HFFc6 (cell line): ENCODE results near the gene IMMP2L. TPM values are rescaled to one million over a fixed set of nuclear protein-coding genes. Genes with fewer than 3 reads are reported as not detected.

ENCODE experiments used
- DNase-seq: peaks from one replicate; pipeline ENCODE4 v3.0.0-alpha.2; 2018
- H3K27ac Mint-ChIP-seq: 2 replicates; pipeline ENCODE4 v1.8.0; 2020; ENCODE audit warnings: mild to moderate bottlenecking, mixed read lengths
- H3K27me3 Mint-ChIP-seq: 2 replicates; pipeline ENCODE4 v1.8.0; 2021; ENCODE audit warnings: mild to moderate bottlenecking, moderate library complexity, mixed read lengths; ENCODE audit not compliant: insufficient read depth
- H3K36me3 Mint-ChIP-seq: 2 replicates; pipeline ENCODE4 v1.8.0; 2021; ENCODE audit warnings: low read depth, mixed read lengths
- H3K4me1 Mint-ChIP-seq: 2 replicates; pipeline ENCODE4 v1.8.0; 2020; ENCODE audit warnings: low read depth, mixed read lengths
- H3K4me3 Mint-ChIP-seq: 2 replicates; pipeline ENCODE4 v1.8.0; 2020; ENCODE audit warnings: mild to moderate bottlenecking, moderate library complexity, mixed read lengths
- H3K9me3 Mint-ChIP-seq: 2 replicates; pipeline ENCODE4 v1.8.0; 2020; ENCODE audit warnings: mild to moderate bottlenecking, mixed read lengths
- total RNA-seq, 6 experiments: library from RNA; stranded (reverse); fragmentation: NEBNext Ultra II Directional; extraction: Animal tissue kit (Norgen Biotek cat#: 25700); gene quantifications; 2 replicates in 1 of 6; 3 replicates in 5 of 6; pipeline ENCODE4 v1.2.3, GENCODE V29; 2021
- TF ChIP-seq, protein P1 (sequence below): fragments of 200-600 bp; sonication (generic); IDR thresholded peaks from 2 replicates; pipeline ENCODE4 v1.5.0; 2021; ENCODE audit warnings: antibody characterized with exemption, mild to moderate bottlenecking

IMMP2L gene
- total RNA-seq, 6 experiments from 2014 or later = 7.2 to 13.6 (median 10.1) TPM

DNA sequence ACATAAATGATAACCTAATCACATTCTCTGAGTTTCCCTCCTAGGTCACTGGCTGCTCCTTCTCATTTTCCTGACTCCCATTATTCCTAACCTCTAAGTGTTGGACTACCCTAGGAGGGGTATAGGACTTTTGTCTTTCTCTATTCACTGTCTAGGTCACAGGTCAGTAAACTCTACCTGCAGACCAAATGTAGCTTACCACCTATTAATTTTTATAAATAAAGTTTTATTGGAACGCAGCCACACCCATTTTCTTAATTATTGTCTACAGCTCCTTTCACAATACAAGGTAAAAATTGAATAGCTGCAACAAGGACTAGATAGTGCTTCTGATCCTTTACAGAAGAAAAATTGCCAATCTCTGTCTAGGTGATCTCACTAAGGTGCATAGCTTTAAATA, 156.7 kb downstream of the IMMP2L start:
- no peaks in the 10 kb centered on the region; the same call in 1 of the 2 replicates for H3K27me3 Mint-ChIP-seq
- no peak overlapping the region for H3K27ac Mint-ChIP-seq

DNA sequence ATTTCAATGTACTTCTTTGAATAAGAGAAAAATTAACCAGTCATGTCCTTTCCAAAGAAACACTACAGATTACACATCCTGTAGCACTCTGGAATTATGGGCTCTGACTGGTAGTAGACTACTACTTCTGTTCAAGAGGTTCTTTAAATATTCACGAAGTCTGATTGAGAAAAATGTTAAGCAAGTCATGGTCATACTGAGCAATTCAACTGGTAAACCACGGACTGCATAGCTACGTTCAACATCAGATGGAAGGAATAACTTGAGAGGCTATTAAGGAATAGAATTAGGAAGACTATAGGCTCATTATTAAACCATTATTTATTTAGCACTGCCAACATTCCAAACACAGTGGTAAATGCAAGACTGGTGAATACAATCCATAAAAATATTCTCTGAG, 160.8 kb downstream of the IMMP2L start:
- no peaks in the 10 kb centered on the region for H3K9me3 Mint-ChIP-seq

More for the DNA sequence above, 156.7 kb downstream of the IMMP2L start:
- TF ChIP-seq, protein P1, sequence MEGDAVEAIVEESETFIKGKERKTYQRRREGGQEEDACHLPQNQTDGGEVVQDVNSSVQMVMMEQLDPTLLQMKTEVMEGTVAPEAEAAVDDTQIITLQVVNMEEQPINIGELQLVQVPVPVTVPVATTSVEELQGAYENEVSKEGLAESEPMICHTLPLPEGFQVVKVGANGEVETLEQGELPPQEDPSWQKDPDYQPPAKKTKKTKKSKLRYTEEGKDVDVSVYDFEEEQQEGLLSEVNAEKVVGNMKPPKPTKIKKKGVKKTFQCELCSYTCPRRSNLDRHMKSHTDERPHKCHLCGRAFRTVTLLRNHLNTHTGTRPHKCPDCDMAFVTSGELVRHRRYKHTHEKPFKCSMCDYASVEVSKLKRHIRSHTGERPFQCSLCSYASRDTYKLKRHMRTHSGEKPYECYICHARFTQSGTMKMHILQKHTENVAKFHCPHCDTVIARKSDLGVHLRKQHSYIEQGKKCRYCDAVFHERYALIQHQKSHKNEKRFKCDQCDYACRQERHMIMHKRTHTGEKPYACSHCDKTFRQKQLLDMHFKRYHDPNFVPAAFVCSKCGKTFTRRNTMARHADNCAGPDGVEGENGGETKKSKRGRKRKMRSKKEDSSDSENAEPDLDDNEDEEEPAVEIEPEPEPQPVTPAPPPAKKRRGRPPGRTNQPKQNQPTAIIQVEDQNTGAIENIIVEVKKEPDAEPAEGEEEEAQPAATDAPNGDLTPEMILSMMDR = no peak
- Mint-ChIP-seq H3K4me1 (peaks cover 25% of the 10 kb centered on the region), H3K9me3 (no peaks in the 10 kb centered on the region), H3K4me3 (no peak overlapping the region), H3K36me3 (no peaks in the 10 kb centered on the region; the same call in 1 of the 2 replicates)
- no peak for DNase-seq

DNA sequence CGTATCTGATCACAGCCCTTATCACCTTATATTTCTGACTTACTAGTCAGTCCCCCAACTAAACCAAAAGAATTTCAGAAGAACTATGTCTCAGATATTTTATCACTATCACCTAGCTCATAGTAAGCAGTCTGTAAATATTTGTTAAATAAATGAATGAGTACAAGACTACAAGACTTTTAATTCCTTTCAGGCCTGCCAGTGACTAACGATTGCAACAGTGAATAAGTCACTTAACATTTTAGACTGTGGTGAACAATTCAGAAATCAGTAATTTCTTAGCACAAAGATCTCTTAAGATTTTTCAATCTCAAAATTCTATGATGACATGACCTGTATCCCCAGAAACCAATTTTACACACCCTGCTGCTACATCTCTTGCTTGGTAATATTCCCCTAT, 162.2 kb downstream of the IMMP2L start:
- no peak for DNase-seq
- TF ChIP-seq, protein P1 = no peak

More for the DNA sequence above, 160.8 kb downstream of the IMMP2L start:
- peak; percentile 56 for DNase-seq
- Mint-ChIP-seq H3K36me3 (no peaks in the 10 kb centered on the region), H3K4me1 (peaks cover 12% of the 10 kb centered on the region; the same call in 1 of the 2 replicates), H3K27ac (no peak overlapping the region), H3K4me3 (no peak overlapping the region), H3K27me3 (no peaks in the 10 kb centered on the region; the same call in 1 of the 2 replicates)
- TF ChIP-seq, protein P1 = no peak

DNA sequence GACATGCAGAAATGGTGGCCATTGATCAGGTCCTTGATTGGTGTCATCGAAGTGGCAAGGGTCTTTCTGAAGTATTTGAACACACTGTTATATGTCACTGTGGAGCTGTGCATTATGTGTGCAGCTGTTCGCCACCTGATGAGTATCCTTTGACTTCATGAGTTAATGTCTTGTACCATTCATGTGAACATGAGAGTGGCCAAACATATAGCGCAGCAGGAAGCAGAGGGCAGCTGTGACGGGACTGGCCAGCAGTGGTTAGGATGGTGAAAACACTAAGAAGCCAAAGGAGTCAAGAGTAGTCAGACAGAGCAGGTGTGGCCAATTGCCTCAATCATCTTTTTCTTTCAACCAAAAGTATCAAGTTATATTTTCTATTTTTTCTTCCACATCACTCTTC, 167.4 kb downstream of the IMMP2L start:
- no peaks in the 10 kb centered on the region for H3K36me3 Mint-ChIP-seq
- no peaks in the 10 kb centered on the region for H3K27me3 Mint-ChIP-seq
- TF ChIP-seq, protein P1 = no peak
- H3K27ac Mint-ChIP-seq = no peak overlapping the region
- no peak for DNase-seq
- peaks cover 17% of the 10 kb centered on the region for H3K4me1 Mint-ChIP-seq
- H3K4me3 Mint-ChIP-seq = no peak overlapping the region
- no peaks in the 10 kb centered on the region for H3K9me3 Mint-ChIP-seq

More for the DNA sequence above, 162.2 kb downstream of the IMMP2L start:
- Mint-ChIP-seq H3K4me1 (peaks cover 12% of the 10 kb centered on the region; the same call in 1 of the 2 replicates), H3K27ac (no peak overlapping the region), H3K27me3 (no peaks in the 10 kb centered on the region), H3K9me3 (no peaks in the 10 kb centered on the region), H3K4me3 (no peak overlapping the region), H3K36me3 (no peaks in the 10 kb centered on the region)

DNA sequence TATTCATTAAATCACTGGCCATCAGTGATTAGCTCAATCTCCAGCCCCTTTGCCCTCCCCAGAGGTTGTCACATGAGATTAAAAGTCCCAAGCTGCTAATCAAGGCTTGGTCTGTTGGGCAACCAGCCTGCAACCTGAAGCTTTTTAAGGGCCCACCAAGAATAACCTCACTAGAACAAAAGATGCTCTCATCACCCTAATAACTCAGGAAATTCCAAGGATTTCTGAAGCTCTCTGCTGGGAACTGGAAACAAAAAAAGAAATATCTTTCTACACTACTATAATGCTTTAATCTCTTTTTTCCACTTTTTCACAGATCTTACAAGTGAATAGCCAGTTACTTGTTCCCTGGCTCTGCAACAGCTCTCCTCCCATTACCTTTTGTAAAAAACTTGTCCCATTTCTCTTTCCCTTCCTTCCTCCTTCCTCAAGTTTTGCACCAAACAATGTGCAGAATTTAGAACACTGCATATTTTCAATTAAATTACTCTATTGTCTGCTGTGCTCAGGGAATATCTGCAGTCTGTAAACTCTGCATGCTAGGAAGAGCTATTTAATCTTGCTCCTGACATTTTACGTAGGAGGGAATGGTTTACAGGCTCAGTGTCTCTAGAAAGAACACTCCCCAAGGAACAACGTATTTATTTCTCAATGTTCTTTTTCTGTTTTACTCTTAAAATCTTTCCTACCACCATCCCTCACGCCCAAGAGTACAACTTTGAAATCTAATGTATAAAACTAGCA, 169.1 kb downstream of the IMMP2L start:
- Mint-ChIP-seq H3K4me3 (peak overlapping the region; percentile 45), H3K27ac (peak overlapping the region; percentile 48), H3K4me1 (peaks cover 17% of the 10 kb centered on the region), H3K36me3 (no peaks in the 10 kb centered on the region; the same call in 1 of the 2 replicates), H3K9me3 (no peaks in the 10 kb centered on the region), H3K27me3 (no peaks in the 10 kb centered on the region)
- TF ChIP-seq, protein P1 = no peak
- no peak for DNase-seq
